Thyroid gland (tissue), 4 donors: Measurements from ENCODE around the gene ARR3. TPM values are rescaled to one million over a fixed set of nuclear protein-coding genes. Genes with fewer than 3 reads are reported as not detected.

Source experiments
- DNase-seq, 2 donors: peaks; one replicate each; pipeline ENCODE4 v3.0.0-alpha.2; 2019
- H3K27ac ChIP-seq, 3 donors: fragments of 200-600 bp; sonication (generic); 1 replicate in 2 of 3; 2 replicates in 1 of 3; pipeline ENCODE4 v1.5.1; 2016 to 2019; ENCODE audit warnings: mild to moderate bottlenecking in 1 of 3, moderate library complexity in 1 of 3
- H3K27me3 ChIP-seq: fragments of 200-600 bp; sonication (generic); one replicate; pipeline ENCODE4 v1.5.1; 2019
- H3K36me3 ChIP-seq, 2 donors: fragments of 200-600 bp; sonication (generic); one replicate each; pipeline ENCODE4 v1.5.1; 2016 to 2019
- H3K4me1 ChIP-seq, 2 donors: fragments of 200-600 bp; sonication (generic); one replicate each; pipeline ENCODE4 v1.5.1; 2017 to 2019
- H3K4me3 ChIP-seq, 3 donors: fragments of 200-600 bp; sonication (generic); replicated peaks in 1 of 3; 1 replicate in 2 of 3; 2 replicates in 1 of 3; pipeline ENCODE4 v1.5.1; 2016; ENCODE audit warnings: mild to moderate bottlenecking in 1 of 3
- H3K9me3 ChIP-seq: fragments of 200-600 bp; sonication (generic); one replicate; pipeline ENCODE4 v1.5.1; 2017
- CTCF ChIP-seq, 6 experiments: fragments of 200-600 bp in 3 of 6; fragments of 450-650 bp in 3 of 6; sonication (generic) in 3 of 6; IDR thresholded peaks; one replicate each; pipeline ENCODE4 v1.5.1; 2016 to 2019; ENCODE audit warnings: antibody characterized with exemption in 6 of 6, mild to moderate bottlenecking in 2 of 6, inconsistent platforms in 1 of 6, moderate library complexity in 1 of 6
- POLR2A ChIP-seq, 2 donors: fragments of 450-650 bp; IDR thresholded peaks; one replicate each; pipeline ENCODE4 v1.6.1; 2017; ENCODE audit warnings: antibody characterized with exemption in 2 of 2, mild to moderate bottlenecking in 2 of 2, moderate library complexity in 1 of 2
- WGBS, 2 donors: methylation state at CpG; one replicate each; pipeline ENCODE4 v1.1.5; 2017; 5-methylcytosine and 5-hydroxymethylcytosine counted together
- intact Hi-C: fragments of 100-400 bp; cut with DNase I; formaldehyde crosslinking; loops from one replicate; pipeline ENCODE4 v1.15.1; 2023
- total RNA-seq, 4 donors: library from RNA; depleted of rRNA; stranded (reverse); fragments of >200 nt; gene quantifications; one replicate each; pipeline ENCODE4 v1.2.3, GENCODE V29; 2016

The ARR3 gene
- total RNA-seq: not detected

- DNase-seq: no peak
- Histone ChIP-seq H3K27me3 (no peaks in the 10 kb centered on the region), H3K27ac (no peak within 1 kb of the TSS), H3K4me1 (no peaks in the 10 kb centered on the region), H3K4me3 (no peak within 1 kb of the TSS), H3K9me3 (no peaks in the 10 kb centered on the region), H3K36me3 (no peaks in the 10 kb centered on the region)
- intact Hi-C loops: no loop called here
- TF ChIP-seq POLR2A (IDR thresholded peaks at IDR 0.05) (no peak), CTCF (IDR thresholded peaks at IDR 0.05) (no peak)
These were observed at the start of gene ARR3 for GRCh38 chrX:70268034-70268433. TSS of gene ARR3 (plus strand) at chrX:70268334. CDS start at chrX:70269386, 1,052 bp downstream.

DNA sequence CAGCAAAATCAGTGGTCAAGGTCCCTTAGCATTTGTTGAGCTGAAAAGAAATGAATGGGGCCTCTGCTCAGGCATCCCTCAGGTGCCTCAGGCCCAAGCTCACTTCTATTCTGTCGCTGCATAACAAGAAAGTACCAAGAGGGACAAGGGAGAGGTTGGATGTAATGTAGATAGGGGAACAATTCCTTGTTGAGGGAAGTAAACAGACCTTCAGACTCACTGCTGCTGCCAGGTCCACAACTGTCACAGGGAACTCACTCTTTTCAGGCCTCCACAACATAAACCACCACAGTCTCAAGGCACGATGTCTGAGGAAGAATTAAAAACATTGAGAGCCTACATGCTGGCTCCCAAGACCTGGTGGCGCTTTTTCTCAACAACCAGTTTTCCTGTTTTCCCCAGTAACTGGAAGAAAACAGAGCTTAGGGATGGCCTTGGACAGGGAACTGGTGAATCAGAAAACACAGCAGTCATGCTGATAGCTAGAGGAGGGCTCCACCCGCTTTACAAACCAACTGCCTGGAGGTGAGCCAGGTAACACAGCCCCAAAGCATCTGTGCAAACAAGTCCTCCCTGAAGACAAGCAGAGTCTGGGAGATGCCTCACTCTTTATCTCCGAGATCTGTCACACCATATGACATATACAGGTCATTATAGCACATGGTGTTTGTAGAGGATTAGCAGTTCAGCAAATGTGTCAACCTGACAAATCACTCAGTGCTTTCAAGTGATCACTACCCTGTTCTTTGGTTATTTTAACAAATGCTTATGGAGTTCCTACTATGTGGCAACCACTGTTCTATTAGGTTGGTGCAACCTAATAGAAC, 48.0 kb upstream of the ARR3 start:
- H3K27me3 ChIP-seq: no peaks in the 10 kb centered on the region
- H3K4me3 ChIP-seq: no peak overlapping the region
- H3K36me3 ChIP-seq: no peaks in the 10 kb centered on the region
- intact Hi-C loops: no loop called here
- no peak overlapping the region for H3K27ac ChIP-seq
- 64 to 73% methylated on average over 5 of the region's 5 CpGs for WGBS, 2 donors
- H3K4me1 ChIP-seq: no peaks in the 10 kb centered on the region
- TF ChIP-seq CTCF (IDR thresholded peaks at IDR 0.05): no peak
- TF ChIP-seq POLR2A (IDR thresholded peaks at IDR 0.05): no peak
- DNase-seq: no peak
- no peaks in the 10 kb centered on the region for H3K9me3 ChIP-seq

- H3K9me3 ChIP-seq: no peaks in the 10 kb centered on the region
- no peaks in the 10 kb centered on the region for H3K36me3 ChIP-seq
- no peak overlapping the region for H3K27ac ChIP-seq
- no peak for DNase-seq
- intact Hi-C loops: no loop called here
- no peaks in the 10 kb centered on the region for H3K27me3 ChIP-seq
- H3K4me3 ChIP-seq: no peak overlapping the region
- TF ChIP-seq CTCF (IDR thresholded peaks at IDR 0.05) (no peak), POLR2A (IDR thresholded peaks at IDR 0.05) (no peak)
- H3K4me1 ChIP-seq: no peaks in the 10 kb centered on the region
These were observed 42.1 kb upstream of the ARR3 start for GRCh38 chrX:70226048-70226447.

DNA sequence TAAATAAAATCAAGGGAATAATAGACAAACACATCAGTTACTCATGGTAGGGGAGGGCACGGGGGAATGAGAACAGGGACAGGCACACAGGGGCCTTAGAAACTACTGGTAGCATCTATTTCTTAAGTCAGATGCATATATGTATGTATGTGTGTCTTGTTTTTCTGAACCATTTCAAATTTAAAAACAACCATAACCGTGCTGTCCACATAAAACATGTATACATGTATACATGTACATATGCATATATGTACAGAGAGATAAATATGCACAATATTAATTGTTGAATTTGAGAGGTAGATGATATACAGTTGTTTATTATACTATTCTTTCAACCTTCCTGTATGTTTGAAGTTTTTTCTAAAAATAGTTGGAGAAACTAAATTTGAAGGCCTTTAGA, 41.4 kb upstream of the ARR3 start:
- DNase-seq: no peak
- no peaks in the 10 kb centered on the region for H3K36me3 ChIP-seq
- no peak overlapping the region for H3K27ac ChIP-seq
- WGBS, 2 donors: 81 to 85% methylated on average over 2 of the region's 2 CpGs
- no peaks in the 10 kb centered on the region for H3K4me1 ChIP-seq
- H3K9me3 ChIP-seq: no peaks in the 10 kb centered on the region
- intact Hi-C loops: no loop called here
- no peak overlapping the region for H3K4me3 ChIP-seq
- H3K27me3 ChIP-seq: no peaks in the 10 kb centered on the region
- TF ChIP-seq CTCF (IDR thresholded peaks at IDR 0.05): no peak
- TF ChIP-seq POLR2A (IDR thresholded peaks at IDR 0.05): no peak

GRCh38 chrX:70231666-70232065, 36.5 kb upstream of the ARR3 start:
- Histone ChIP-seq H3K9me3 (no peaks in the 10 kb centered on the region), H3K36me3 (no peaks in the 10 kb centered on the region), H3K27ac (no peak overlapping the region), H3K4me3 (no peak overlapping the region), H3K27me3 (no peaks in the 10 kb centered on the region), H3K4me1 (no peaks in the 10 kb centered on the region)
- no peak for TF ChIP-seq CTCF (IDR thresholded peaks at IDR 0.05)
- TF ChIP-seq POLR2A (IDR thresholded peaks at IDR 0.05): no peak
- intact Hi-C loops: no loop called here
- DNase-seq: no peak
- 63 to 79% methylated on average over 4 of the region's 4 CpGs for WGBS, 2 donors
